NB4 (cell line): Measurements from ENCODE around the gene CALML3.

Source experiments
- TF ChIP-seq, protein P1 (sequence below): IDR thresholded peaks from 2 replicates; pipeline ENCODE4 v1.6.1; 2011; ENCODE audit warnings: low read depth, low read length
- TF ChIP-seq, protein P2 (sequence below): IDR thresholded peaks from one replicate; pipeline ENCODE4 v1.5.1; 2012; ENCODE audit warnings: low read depth, low read length

DNA sequence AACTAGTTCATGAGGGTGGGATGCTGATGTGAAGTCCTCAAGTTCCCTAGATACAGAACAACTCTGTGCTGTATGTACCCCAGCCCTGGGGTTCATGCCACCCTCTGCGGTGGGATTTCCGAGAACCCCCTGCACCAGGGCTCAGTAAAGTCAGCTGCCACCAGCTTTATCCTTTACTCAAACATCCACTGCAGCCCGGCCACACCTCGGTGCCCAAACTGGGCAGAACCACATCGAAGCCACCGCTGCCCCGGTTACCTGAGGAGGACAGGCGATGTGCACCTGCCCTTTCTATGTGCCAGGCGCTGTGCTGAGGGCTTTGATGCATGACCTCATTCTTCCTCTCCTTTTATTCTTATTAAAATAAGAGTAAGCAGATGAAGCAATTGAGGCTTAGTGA lies 15.5 kb upstream of the CALML3 start:
- TF ChIP-seq, protein P1, sequence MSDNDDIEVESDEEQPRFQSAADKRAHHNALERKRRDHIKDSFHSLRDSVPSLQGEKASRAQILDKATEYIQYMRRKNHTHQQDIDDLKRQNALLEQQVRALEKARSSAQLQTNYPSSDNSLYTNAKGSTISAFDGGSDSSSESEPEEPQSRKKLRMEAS = no peak
- TF ChIP-seq, protein P2, sequence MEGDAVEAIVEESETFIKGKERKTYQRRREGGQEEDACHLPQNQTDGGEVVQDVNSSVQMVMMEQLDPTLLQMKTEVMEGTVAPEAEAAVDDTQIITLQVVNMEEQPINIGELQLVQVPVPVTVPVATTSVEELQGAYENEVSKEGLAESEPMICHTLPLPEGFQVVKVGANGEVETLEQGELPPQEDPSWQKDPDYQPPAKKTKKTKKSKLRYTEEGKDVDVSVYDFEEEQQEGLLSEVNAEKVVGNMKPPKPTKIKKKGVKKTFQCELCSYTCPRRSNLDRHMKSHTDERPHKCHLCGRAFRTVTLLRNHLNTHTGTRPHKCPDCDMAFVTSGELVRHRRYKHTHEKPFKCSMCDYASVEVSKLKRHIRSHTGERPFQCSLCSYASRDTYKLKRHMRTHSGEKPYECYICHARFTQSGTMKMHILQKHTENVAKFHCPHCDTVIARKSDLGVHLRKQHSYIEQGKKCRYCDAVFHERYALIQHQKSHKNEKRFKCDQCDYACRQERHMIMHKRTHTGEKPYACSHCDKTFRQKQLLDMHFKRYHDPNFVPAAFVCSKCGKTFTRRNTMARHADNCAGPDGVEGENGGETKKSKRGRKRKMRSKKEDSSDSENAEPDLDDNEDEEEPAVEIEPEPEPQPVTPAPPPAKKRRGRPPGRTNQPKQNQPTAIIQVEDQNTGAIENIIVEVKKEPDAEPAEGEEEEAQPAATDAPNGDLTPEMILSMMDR = no peak
